K562 (cell line): ENCODE results near the gene TTC39C. TPM values are rescaled to one million over a fixed set of nuclear protein-coding genes. Genes with fewer than 3 reads are reported as not detected.

Source experiments
- ATAC-seq: fragments of 200-7000 bp; cut with Tn5 transposase; 3 replicates; pipeline ENCODE4 v1.9.1; 2020; ENCODE audit warnings: moderate library complexity
- BruUV-seq: library from RNA; stranded (reverse); fragments of 400-500 nt; replicated peaks from 2 replicates; lab custom pipeline; 2021; lab: Mats Ljungman, UMichigan
- CTCF ChIA-PET: fragments of 300-600 bp; formaldehyde crosslinking; extraction: SDS; loops from one replicate; lab custom pipeline; 2021; ENCODE audit warnings: low intra/inter-chr PET ratio; lab: Yijun Ruan, JAX
- POLR2A ChIA-PET: fragments of 300-600, 350-650 bp; sonication (Branson Sonifier 250); formaldehyde crosslinking; extraction: SDS; loops from one replicate; lab custom pipeline; 2021; ENCODE audit warnings: antibody characterized with exemption, inconsistent platforms; lab: Yijun Ruan, JAX
- DNase-seq, 4 experiments: peaks; one replicate each; pipeline versions ENCODE4 v3.0.0 to v3.0.0-alpha.2; 2011 to 2018; ENCODE audit warnings: low spot score in 3 of 4, mixed read lengths in 3 of 4; ENCODE audit errors: extremely low read depth in 1 of 4
- FAIRE-seq: peaks from 2 replicates; lab custom pipeline; 2011; peaks lifted over from hg19 to GRCh38; lab: Jason Lieb, UNC
- H2AFZ ChIP-seq: 2 replicates; pipeline ENCODE4 v1.6.0; 2011; ENCODE audit warnings: low read depth, low read length, control low read depth, inconsistent platforms
- H3K27ac ChIP-seq: fragments of 200-600 bp; 3 replicates; pipeline ENCODE4 v1.8.0; 2011; ENCODE audit warnings: low read depth, mild to moderate bottlenecking, control low read depth, inconsistent platforms, low read length, moderate library complexity, mixed read lengths; ENCODE audit errors: extremely low read depth
- H3K27me3 ChIP-seq, 2 experiments: fragments of 300-600 bp in 1 of 2; 2 replicates in 1 of 2; 3 replicates in 1 of 2; pipeline versions ENCODE4 v1.6.0 to v1.8.0; 2011; ENCODE audit warnings: inconsistent platforms in 2 of 2, low read length in 2 of 2, mild to moderate bottlenecking in 1 of 2, mixed read lengths in 1 of 2, moderate library complexity in 1 of 2; ENCODE audit not compliant: control insufficient read depth in 2 of 2, insufficient read depth in 2 of 2
- H3K36me3 ChIP-seq: fragments of 300-600 bp; 3 replicates; pipeline ENCODE4 v1.8.0; 2011; ENCODE audit warnings: mild to moderate bottlenecking, low read length, inconsistent platforms; ENCODE audit not compliant: control insufficient read depth, insufficient read depth
- H3K4me1 ChIP-seq, 2 experiments: fragments of 200-600 bp in 1 of 2; replicated peaks in 1 of 2; 2 replicates in 1 of 2; 3 replicates in 1 of 2; pipeline versions ENCODE4 v1.5.1 to v1.8.0; 2011; ENCODE audit warnings: inconsistent platforms in 2 of 2, low read length in 2 of 2, mild to moderate bottlenecking in 1 of 2, mixed read lengths in 1 of 2, moderate library complexity in 1 of 2; ENCODE audit not compliant: control insufficient read depth in 2 of 2, insufficient read depth in 2 of 2
- H3K4me2 ChIP-seq: 2 replicates; pipeline ENCODE4 v1.6.1; 2011; ENCODE audit warnings: low read length, control low read depth, inconsistent platforms, mixed read lengths; ENCODE audit not compliant: insufficient read depth
- H3K4me3 ChIP-seq: fragments of 200-600 bp; sonication (generic), shearing (Covaris generic); 2 replicates; pipeline ENCODE4 v1.5.1; 2016; ENCODE audit warnings: control low read depth, inconsistent platforms
- H3K79me2 ChIP-seq: fragments of 200-600 bp; 3 replicates; pipeline ENCODE4 v1.8.0; 2011; ENCODE audit warnings: low read length, inconsistent platforms; ENCODE audit not compliant: control insufficient read depth, insufficient read depth
- H3K9ac ChIP-seq, 2 experiments: 2 replicates each; pipeline versions ENCODE4 v1.6.0 to v1.6.1; 2011; ENCODE audit warnings: low read depth in 2 of 2, low read length in 2 of 2, control low read depth in 1 of 2, inconsistent platforms in 1 of 2, mild to moderate bottlenecking in 1 of 2, mixed read lengths in 1 of 2; ENCODE audit not compliant: insufficient read depth in 1 of 2
- H3K9me1 ChIP-seq: one replicate; pipeline ENCODE4 v1.6.0; 2011; ENCODE audit warnings: inconsistent platforms, mild to moderate bottlenecking, low read length, moderate library complexity; ENCODE audit not compliant: control insufficient read depth, insufficient read depth
- H3K9me3 ChIP-seq: replicated peaks from 2 replicates; pipeline ENCODE4 v1.5.1; 2011; ENCODE audit warnings: low read depth, low read length, inconsistent platforms; ENCODE audit not compliant: control insufficient read depth, insufficient read depth
- H4K20me1 ChIP-seq: replicated peaks from 2 replicates; pipeline ENCODE4 v1.6.1; 2011; ENCODE audit warnings: low read length, inconsistent platforms, mixed read lengths; ENCODE audit not compliant: control insufficient read depth, insufficient read depth
- ATF4 ChIP-seq: fragments of 450-650 bp; formaldehyde crosslinking; IDR thresholded peaks from 2 replicates; pipeline ENCODE4 v1.4.0; 2022; ENCODE audit warnings: mild to moderate bottlenecking, moderate library complexity
- CBX1 ChIP-seq: sonication (generic); IDR thresholded peaks from 2 replicates; pipeline ENCODE4 v1.6.1; 2016; ENCODE audit warnings: antibody characterized with exemption, low read depth, mild to moderate bottlenecking
- KAT2B ChIP-seq: IDR thresholded peaks from one replicate; pipeline ENCODE4 v1.6.1; 2012; ENCODE audit warnings: low read depth, mild to moderate bottlenecking, control low read depth, inconsistent platforms, low read length, moderate library complexity
- MTA3 ChIP-seq: fragments of 450-650 bp; formaldehyde crosslinking; IDR thresholded peaks from 2 replicates; pipeline ENCODE4 v1.6.1; 2017; ENCODE audit warnings: mild to moderate bottlenecking, borderline replicate concordance
- PCBP1 ChIP-seq: fragments of 200-400 bp; formaldehyde crosslinking; IDR thresholded peaks from 2 replicates; pipeline ENCODE4 v1.6.1; 2018; ENCODE audit warnings: mild to moderate bottlenecking, low read depth, low read length; ENCODE audit not compliant: poor library complexity, severe bottlenecking
- TRIM24 ChIP-seq, 2 experiments: fragments of 450-650 bp; IDR thresholded peaks; 2 replicates each; pipeline ENCODE4 v1.6.1; 2016
- ZNF212 ChIP-seq: fragments of 450-650 bp; formaldehyde crosslinking; IDR thresholded peaks from 2 replicates; pipeline ENCODE4 v1.4.0; 2020; ENCODE audit warnings: mild to moderate bottlenecking
- WGBS: fragments of 100-300 bp; shearing (Covaris generic); methylation state at CpG from one replicate; pipeline ENCODE4 v1.1.6; 2016; ENCODE audit warnings: low coverage, mixed read lengths; ENCODE audit not compliant: insufficient coverage; ENCODE audit errors: missing lambda C conversion rate; 5-methylcytosine and 5-hydroxymethylcytosine counted together
- in situ Hi-C: fragments of 300-500 bp; cut with MboI; formaldehyde crosslinking; loops from 4 replicates; pipeline ENCODE4 v1.15.0; 2018; ENCODE audit warnings: inconsistent platforms, mixed read lengths
- intact Hi-C: fragments of 100-400 bp; cut with micrococcal nuclease; formaldehyde crosslinking; loops from 2 replicates; pipeline ENCODE4 v1.14.2; 2022
- polyA plus RNA-seq, 8 experiments: library from polyadenylated mRNA; depleted of rRNA in 4 of 8; stranded (reverse) in 5 of 8; unstranded in 3 of 8; fragments of >200 nt; fragmentation: Nextera tagmentation in 2 of 8; fragmentation: Illumina TruSeq in 1 of 8; extraction: Ambion mirVana in 2 of 8; extraction: Trizol in 1 of 8; gene quantifications; 2 replicates each; pipeline versions ENCODE4 v1.2.1 to v1.2.3, GENCODE V29; 2011 to 2014; ENCODE audit warnings: inconsistent platforms in 1 of 8, missing spikeins in 1 of 8
- total RNA-seq, 7 experiments: library from RNA; depleted of rRNA in 6 of 7; stranded (reverse); fragments of >200 nt in 6 of 7; fragmentation: Illumina TruSeq in 2 of 7; extraction: Trizol in 2 of 7; gene quantifications; 2 replicates each; pipeline versions ENCODE4 v1.2.1 to v1.2.3, GENCODE V29; 2011 to 2021; ENCODE audit warnings: low replicate concordance in 1 of 7
- TF ChIP-seq, protein P1 (sequence below): fragments of 250-450 bp; sonication (Bioruptor Pico); IDR thresholded peaks from 2 replicates; pipeline ENCODE4 v1.8.0; 2022; ENCODE audit warnings: inconsistent platforms

TTC39C gene
- total and polyA plus RNA-seq, 9 of the 15 experiments (the other 6 are each of a cell fraction or from before 2014, with no cell fraction given): 0.01 to 0.58 (median 0.18) TPM; not detected in 5

DNA sequence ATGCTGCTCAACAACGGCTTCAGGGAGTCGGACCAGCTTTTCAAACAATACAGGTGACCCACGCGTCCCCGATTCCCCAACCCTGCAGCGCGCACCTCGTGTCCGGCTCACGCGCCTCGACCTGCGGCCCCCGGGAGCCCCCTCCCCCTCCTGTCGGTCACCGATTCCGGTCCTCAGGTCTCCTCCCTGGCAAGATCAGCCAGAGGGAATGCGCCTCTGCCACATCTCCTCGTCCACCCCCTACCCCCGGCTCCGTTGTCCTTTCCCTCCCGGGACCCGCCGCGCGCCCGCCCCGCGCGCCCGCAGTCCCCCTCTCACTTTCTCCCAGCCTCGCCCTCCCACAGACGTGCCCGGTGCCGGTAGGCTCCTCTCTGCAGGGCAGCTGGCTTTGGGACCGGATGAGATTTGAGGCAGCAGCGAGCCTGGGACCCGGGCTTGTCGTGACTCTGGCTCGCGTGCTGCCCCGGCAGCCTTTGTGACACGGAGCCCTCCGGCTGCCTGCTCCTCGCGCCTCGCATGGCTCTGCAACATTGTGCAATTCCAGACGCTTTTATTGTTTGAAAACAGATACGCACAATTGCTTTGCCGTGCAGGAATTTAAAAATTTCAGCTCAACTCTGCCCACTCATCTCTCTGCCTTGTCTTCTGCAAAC, 558 bp downstream of the TTC39C start:
- peaks cover 25 to 32% of the 10 kb centered on the region in 2 experiments for H3K27me3 ChIP-seq
- H3K79me2 ChIP-seq: no peaks in the 10 kb centered on the region
- H3K27ac ChIP-seq: no peak overlapping the region
- ChIA-PET CTCF (no interaction called here), POLR2A (interaction anchor here (0.7 kb wide), 1 partner anchor 229 kb away, joined by 3 read pairs; no protein-coding TSS in a partner anchor)
- intact Hi-C loops (loop anchor here (10.0 kb wide), 1 partner anchor 100 kb away; no protein-coding TSS in a partner anchor), in situ Hi-C loops (no loop called here)
- H4K20me1 ChIP-seq: no peaks in the 10 kb centered on the region
- no peaks in the 10 kb centered on the region for H3K9me1 ChIP-seq
- FAIRE-seq (no peak), DNase-seq (no peak), ATAC-seq (no peak)
- no peaks in the 10 kb centered on the region for H3K9me3 ChIP-seq
- H3K36me3 ChIP-seq: no peaks in the 10 kb centered on the region
- H2AFZ ChIP-seq: no peak overlapping the region
- BruUV-seq: no TSS peak
- TF ChIP-seq PCBP1 (peak; percentile 10), MTA3 (no peak), ZNF212 (no peak), ATF4 (CRISPR knock-in tag) (no peak), TRIM24 (IDR thresholded peaks at IDR 0.05) (no peak), KAT2B (no peak), CBX1 (no peak)
- TF ChIP-seq, protein P1, sequence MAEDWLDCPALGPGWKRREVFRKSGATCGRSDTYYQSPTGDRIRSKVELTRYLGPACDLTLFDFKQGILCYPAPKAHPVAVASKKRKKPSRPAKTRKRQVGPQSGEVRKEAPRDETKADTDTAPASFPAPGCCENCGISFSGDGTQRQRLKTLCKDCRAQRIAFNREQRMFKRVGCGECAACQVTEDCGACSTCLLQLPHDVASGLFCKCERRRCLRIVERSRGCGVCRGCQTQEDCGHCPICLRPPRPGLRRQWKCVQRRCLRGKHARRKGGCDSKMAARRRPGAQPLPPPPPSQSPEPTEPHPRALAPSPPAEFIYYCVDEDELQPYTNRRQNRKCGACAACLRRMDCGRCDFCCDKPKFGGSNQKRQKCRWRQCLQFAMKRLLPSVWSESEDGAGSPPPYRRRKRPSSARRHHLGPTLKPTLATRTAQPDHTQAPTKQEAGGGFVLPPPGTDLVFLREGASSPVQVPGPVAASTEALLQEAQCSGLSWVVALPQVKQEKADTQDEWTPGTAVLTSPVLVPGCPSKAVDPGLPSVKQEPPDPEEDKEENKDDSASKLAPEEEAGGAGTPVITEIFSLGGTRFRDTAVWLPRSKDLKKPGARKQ (CRISPR knock-in tag): no peak
- WGBS: 29% methylated on average over 41 of the region's 50 CpGs
- peaks cover 0 to 17% of the 10 kb centered on the region in 2 experiments; a peak in 2 of 5 replicates for H3K4me1 ChIP-seq
- H3K4me2 ChIP-seq: peak overlapping the region; percentile 42; the same call in 1 of the 2 replicates
- H3K9ac ChIP-seq: peak overlapping the region in 1 of 2 experiments; percentile 31; a peak in 1 of 4 replicates
- peak overlapping the region; percentile 43 for H3K4me3 ChIP-seq
